Hepatocyte (in vitro differentiated cells): ENCODE results near the gene KAT2B.

Source experiments
- CTCF ChIP-seq: fragments of 200-600 bp; sonication (generic); IDR thresholded peaks from 2 replicates; pipeline ENCODE4 v1.5.1; 2016; ENCODE audit warnings: antibody characterized with exemption, mild to moderate bottlenecking; ENCODE audit not compliant: poor library complexity
- EZH2phosphoT487 ChIP-seq: fragments of 200-600 bp; sonication (generic); IDR thresholded peaks from one replicate; pipeline ENCODE4 v1.6.1; 2018; ENCODE audit warnings: antibody characterized with exemption, mild to moderate bottlenecking, low read depth, moderate library complexity; ENCODE audit not compliant: unreplicated experiment, severe bottlenecking

GRCh38 chr3:20141851-20142250 is 101.6 kb downstream of the KAT2B start:
- TF ChIP-seq EZH2phosphoT487 (no peak), CTCF (no peak)
